GM12865 (cell line): Measurements from ENCODE around the gene EDIL3.

ENCODE experiments used
- DNase-seq: peaks from one replicate; pipeline ENCODE4 v3.0.0; 2010; ENCODE audit warnings: low read depth
- H3K4me3 ChIP-seq: 2 replicates; pipeline ENCODE4 v1.5.1; 2011; ENCODE audit warnings: mild to moderate bottlenecking, low read depth, low read length, control low read depth
- TF ChIP-seq, protein P1 (sequence below): IDR thresholded peaks from 2 replicates; pipeline ENCODE4 v1.5.1; 2011; ENCODE audit warnings: low read length, control low read depth, low read depth, inconsistent platforms; ENCODE audit not compliant: insufficient read depth; ENCODE audit errors: missing control alignments

Gene EDIL3

DNA sequence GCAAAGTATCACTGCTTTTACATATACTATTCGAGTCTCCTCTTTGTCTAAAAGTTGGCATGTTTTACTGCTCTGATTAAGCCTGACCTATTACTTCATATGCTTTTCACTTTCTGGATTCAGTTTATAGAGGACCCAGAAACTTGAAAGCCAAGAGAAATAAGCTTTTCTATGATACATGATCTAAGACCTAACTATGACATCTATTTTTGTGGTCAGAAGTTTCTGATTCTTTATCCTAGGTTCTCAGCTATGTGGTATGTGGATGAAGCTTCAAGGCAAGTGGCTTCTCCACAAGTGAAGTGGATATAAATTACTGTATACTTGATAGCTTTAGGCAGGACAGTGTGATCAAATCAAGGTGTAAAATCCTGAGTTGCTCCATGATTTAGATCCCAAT, 6.3 kb downstream of the EDIL3 start:
- TF ChIP-seq, protein P1, sequence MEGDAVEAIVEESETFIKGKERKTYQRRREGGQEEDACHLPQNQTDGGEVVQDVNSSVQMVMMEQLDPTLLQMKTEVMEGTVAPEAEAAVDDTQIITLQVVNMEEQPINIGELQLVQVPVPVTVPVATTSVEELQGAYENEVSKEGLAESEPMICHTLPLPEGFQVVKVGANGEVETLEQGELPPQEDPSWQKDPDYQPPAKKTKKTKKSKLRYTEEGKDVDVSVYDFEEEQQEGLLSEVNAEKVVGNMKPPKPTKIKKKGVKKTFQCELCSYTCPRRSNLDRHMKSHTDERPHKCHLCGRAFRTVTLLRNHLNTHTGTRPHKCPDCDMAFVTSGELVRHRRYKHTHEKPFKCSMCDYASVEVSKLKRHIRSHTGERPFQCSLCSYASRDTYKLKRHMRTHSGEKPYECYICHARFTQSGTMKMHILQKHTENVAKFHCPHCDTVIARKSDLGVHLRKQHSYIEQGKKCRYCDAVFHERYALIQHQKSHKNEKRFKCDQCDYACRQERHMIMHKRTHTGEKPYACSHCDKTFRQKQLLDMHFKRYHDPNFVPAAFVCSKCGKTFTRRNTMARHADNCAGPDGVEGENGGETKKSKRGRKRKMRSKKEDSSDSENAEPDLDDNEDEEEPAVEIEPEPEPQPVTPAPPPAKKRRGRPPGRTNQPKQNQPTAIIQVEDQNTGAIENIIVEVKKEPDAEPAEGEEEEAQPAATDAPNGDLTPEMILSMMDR: no peak
- H3K4me3 ChIP-seq: no peak overlapping the region
- DNase-seq: no peak

DNA sequence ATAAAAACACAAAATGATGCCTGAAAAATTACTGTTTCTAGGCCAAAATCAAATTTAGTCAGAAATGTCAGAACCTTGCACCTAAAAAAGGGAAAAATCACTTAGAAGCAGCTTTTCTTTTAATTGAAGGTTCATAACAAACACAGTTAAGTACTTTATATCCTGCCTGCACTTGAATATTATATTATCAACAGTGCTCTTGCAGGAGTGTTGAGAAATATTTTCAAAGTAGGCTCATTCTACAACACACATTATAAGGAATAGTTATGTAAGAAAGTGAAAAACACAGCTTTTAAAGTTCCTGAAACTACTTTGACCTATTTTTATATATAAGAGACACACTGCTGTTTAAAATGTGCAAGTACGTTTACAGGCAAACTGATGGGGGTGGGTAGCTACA, 8.3 kb downstream of the EDIL3 start:
- TF ChIP-seq, protein P1: no peak
- H3K4me3 ChIP-seq: no peak overlapping the region
- DNase-seq: no peak

DNA sequence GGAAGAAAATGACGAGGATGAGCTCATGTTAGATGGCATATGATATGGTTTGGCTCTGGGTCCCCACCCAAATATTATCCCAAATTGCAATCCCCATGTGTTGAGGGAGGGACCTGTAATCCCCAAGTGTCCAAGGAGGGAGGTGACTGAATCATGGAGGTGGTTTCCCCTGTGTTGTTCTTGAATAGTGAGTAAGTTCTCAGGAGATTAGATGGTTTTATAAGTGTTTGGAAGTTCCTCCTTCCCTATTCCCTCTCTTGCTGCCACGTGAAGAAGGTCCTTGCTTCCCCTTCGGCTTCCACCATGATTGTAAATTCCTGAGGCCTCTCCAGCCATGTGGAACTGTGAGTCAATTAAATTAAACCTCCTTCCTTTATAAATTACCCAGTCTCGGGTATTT, 10.1 kb downstream of the EDIL3 start:
- no peak overlapping the region for H3K4me3 ChIP-seq
- DNase-seq: no peak
- TF ChIP-seq, protein P1: no peak

- no peak for DNase-seq
- H3K4me3 ChIP-seq: no peak overlapping the region
- TF ChIP-seq, protein P1: no peak
Observed at GRCh38 chr5:84373506-84373905, 11.2 kb downstream of the EDIL3 start.

- no peak overlapping the region for H3K4me3 ChIP-seq
- TF ChIP-seq, protein P1: no peak
- no peak for DNase-seq
Observed at GRCh38 chr5:84372066-84372695, 12.5 kb downstream of the EDIL3 start.

GRCh38 chr5:84370176-84370575, 14.5 kb downstream of the EDIL3 start:
- no peak overlapping the region for H3K4me3 ChIP-seq
- TF ChIP-seq, protein P1: no peak
- no peak for DNase-seq

GRCh38 chr5:84364043-84364442, 20.6 kb downstream of the EDIL3 start:
- no peak overlapping the region for H3K4me3 ChIP-seq
- DNase-seq: no peak
- TF ChIP-seq, protein P1: no peak
